HEK293 (cell line): ENCODE data around the gene MYO3A.

ENCODE experiments used
- CTCF ChIA-PET: fragments of 350-600 bp; formaldehyde crosslinking; extraction: SDS; loops from one replicate; lab custom pipeline; 2021; ENCODE audit warnings: antibody characterized with exemption; lab: Yijun Ruan, JAX
- POLR2A ChIA-PET: fragments of 300-600 bp; formaldehyde crosslinking; extraction: SDS; loops from one replicate; lab custom pipeline; 2020; ENCODE audit warnings: antibody characterized with exemption, inconsistent platforms; lab: Yijun Ruan, JAX
- H3K27ac ChIP-seq: fragments of 200-500 bp; sonication (Bioruptor generic); 2 replicates; pipeline ENCODE4 v1.5.1; 2014; ENCODE audit warnings: low read depth, low read length, control low read depth, inconsistent platforms; ENCODE audit errors: extremely low read depth
- H3K36me3 ChIP-seq, 2 experiments: fragments of 200-500 bp in 1 of 2; sonication (Bioruptor generic) in 1 of 2; 1 replicate in 1 of 2; 2 replicates in 1 of 2; pipeline ENCODE4 v1.5.1; 2014 to 2017; ENCODE audit warnings: inconsistent platforms in 2 of 2, low read length in 2 of 2; ENCODE audit not compliant: control insufficient read depth in 2 of 2, insufficient read depth in 1 of 2
- H3K4me1 ChIP-seq: fragments of 200-500 bp; sonication (Bioruptor generic); 2 replicates; pipeline ENCODE4 v1.5.1; 2014; ENCODE audit warnings: mild to moderate bottlenecking, low read length, inconsistent platforms; ENCODE audit not compliant: control insufficient read depth, insufficient read depth
- H3K4me3 ChIP-seq: 2 replicates; pipeline ENCODE4 v1.5.1; 2011; ENCODE audit warnings: low read depth, mild to moderate bottlenecking, control low read depth, low read length, moderate library complexity
- H3K9me3 ChIP-seq: fragments of 200-500 bp; sonication (Bioruptor generic); 2 replicates; pipeline ENCODE4 v1.5.1; 2014; ENCODE audit warnings: low read depth, low read length, inconsistent platforms; ENCODE audit not compliant: control insufficient read depth, insufficient read depth
- BCL11B ChIP-seq: fragments of 450-650 bp; formaldehyde crosslinking; IDR thresholded peaks from 2 replicates; pipeline ENCODE4 v1.5.1; 2016; ENCODE audit warnings: low read depth, missing biosample characterization, missing genetic modification characterization
- EGR2 ChIP-seq: fragments of 450-650 bp; formaldehyde crosslinking; IDR thresholded peaks from 2 replicates; pipeline ENCODE4 v1.5.1; 2016; ENCODE audit warnings: low read depth, missing biosample characterization, missing genetic modification characterization
- GLIS2 ChIP-seq: fragments of 450-650 bp; formaldehyde crosslinking; IDR thresholded peaks from 2 replicates; pipeline ENCODE4 v1.5.1; 2016; ENCODE audit warnings: missing biosample characterization, missing genetic modification characterization
- KLF10 ChIP-seq: fragments of 450-650 bp; IDR thresholded peaks from 2 replicates; pipeline ENCODE4 v1.5.1; 2018; ENCODE audit warnings: missing biosample characterization, mild to moderate bottlenecking, missing genetic modification characterization
- PRDM1 ChIP-seq: fragments of 450-650 bp; formaldehyde crosslinking; IDR thresholded peaks from 2 replicates; pipeline ENCODE4; 2016; ENCODE audit warnings: missing biosample characterization, missing genetic modification characterization
- SCRT2 ChIP-seq: fragments of 450-650 bp; formaldehyde crosslinking; IDR thresholded peaks from 2 replicates; pipeline ENCODE4 v1.5.1; 2016; ENCODE audit warnings: missing biosample characterization, missing genetic modification characterization
- SP2 ChIP-seq: fragments of 450-650 bp; formaldehyde crosslinking; IDR thresholded peaks from 2 replicates; pipeline ENCODE4 v1.5.1; 2016; ENCODE audit warnings: missing biosample characterization, missing genetic modification characterization
- SP3 ChIP-seq: fragments of 450-650 bp; formaldehyde crosslinking; IDR thresholded peaks from 2 replicates; pipeline ENCODE4 v1.5.1; 2016; ENCODE audit warnings: missing biosample characterization, missing genetic modification characterization
- SP7 ChIP-seq: fragments of 450-650 bp; formaldehyde crosslinking; IDR thresholded peaks from 2 replicates; pipeline ENCODE4 v1.5.1; 2016; ENCODE audit warnings: missing biosample characterization, missing genetic modification characterization
- WT1 ChIP-seq: fragments of 450-650 bp; formaldehyde crosslinking; IDR thresholded peaks from 2 replicates; pipeline ENCODE4 v1.5.1; 2016; ENCODE audit warnings: missing biosample characterization, missing genetic modification characterization
- ZBTB7A ChIP-seq: fragments of 450-650 bp; formaldehyde crosslinking; IDR thresholded peaks from 2 replicates; pipeline ENCODE4 v1.5.1; 2016; ENCODE audit warnings: low read depth, missing biosample characterization, missing genetic modification characterization
- ZEB2 ChIP-seq: fragments of 450-650 bp; formaldehyde crosslinking; IDR thresholded peaks from 2 replicates; pipeline ENCODE4 v1.5.1; 2016; ENCODE audit warnings: missing biosample characterization, missing genetic modification characterization
- ZNF112 ChIP-seq: fragments of 450-650 bp; formaldehyde crosslinking; IDR thresholded peaks from 2 replicates; pipeline ENCODE4 v1.5.0; 2017; ENCODE audit warnings: missing biosample characterization, missing genetic modification characterization
- ZNF2 ChIP-seq: fragments of 450-650 bp; formaldehyde crosslinking; IDR thresholded peaks from 2 replicates; pipeline ENCODE4 v1.5.1; 2016; ENCODE audit warnings: missing biosample characterization, missing genetic modification characterization
- ZNF302 ChIP-seq: fragments of 450-650 bp; formaldehyde crosslinking; IDR thresholded peaks from 2 replicates; pipeline ENCODE4 v1.5.1; 2016; ENCODE audit warnings: missing biosample characterization, missing genetic modification characterization, low read depth
- ZNF391 ChIP-seq: fragments of 450-650 bp; formaldehyde crosslinking; IDR thresholded peaks from 2 replicates; pipeline ENCODE4 v1.5.1; 2016; ENCODE audit warnings: low read depth, missing biosample characterization, missing genetic modification characterization, borderline replicate concordance
- ZNF501 ChIP-seq: fragments of 450-650 bp; formaldehyde crosslinking; IDR thresholded peaks from 2 replicates; pipeline ENCODE4 v1.5.1; 2016; ENCODE audit warnings: missing biosample characterization, missing genetic modification characterization
- ZNF530 ChIP-seq: fragments of 450-650 bp; formaldehyde crosslinking; IDR thresholded peaks from 2 replicates; pipeline ENCODE4 v1.5.1; 2016; ENCODE audit warnings: low read depth, missing biosample characterization, missing genetic modification characterization
- ZNF560 ChIP-seq: fragments of 450-650 bp; formaldehyde crosslinking; IDR thresholded peaks from 2 replicates; pipeline ENCODE4 v1.5.1; 2017; ENCODE audit warnings: missing biosample characterization, missing genetic modification characterization, borderline replicate concordance
- ZNF561 ChIP-seq: fragments of 450-650 bp; IDR thresholded peaks from 2 replicates; pipeline ENCODE4 v1.5.1; 2018; ENCODE audit warnings: missing biosample characterization, missing genetic modification characterization, borderline replicate concordance
- ZNF660 ChIP-seq: fragments of 450-650 bp; IDR thresholded peaks from 2 replicates; pipeline ENCODE4 v1.5.1; 2018; ENCODE audit warnings: missing biosample characterization, mild to moderate bottlenecking, missing genetic modification characterization
- ZNF747 ChIP-seq: fragments of 450-650 bp; formaldehyde crosslinking; IDR thresholded peaks from 2 replicates; pipeline ENCODE4 v1.5.1; 2016; ENCODE audit warnings: missing biosample characterization, missing genetic modification characterization
- ZNF792 ChIP-seq: fragments of 450-650 bp; formaldehyde crosslinking; IDR thresholded peaks from 2 replicates; pipeline ENCODE4 v1.5.1; 2016; ENCODE audit warnings: missing biosample characterization, missing genetic modification characterization
- TF ChIP-seq, protein P1 (sequence below): fragments of 450-650 bp; formaldehyde crosslinking; IDR thresholded peaks from 2 replicates; pipeline ENCODE4 v1.5.1; 2017; ENCODE audit warnings: missing biosample characterization, missing genetic modification characterization
- TF ChIP-seq, protein P2 (sequence below): IDR thresholded peaks from 2 replicates; pipeline ENCODE4 v1.6.1; 2011; ENCODE audit warnings: mild to moderate bottlenecking, low read depth, low read length, borderline replicate concordance
- TF ChIP-seq, protein P3 (sequence below): fragments of 450-650 bp; formaldehyde crosslinking; IDR thresholded peaks from 2 replicates; pipeline ENCODE4 v1.5.1; 2016; ENCODE audit warnings: missing biosample characterization, missing genetic modification characterization, borderline replicate concordance
- TF ChIP-seq, protein P4 (sequence below): fragments of 450-650 bp; formaldehyde crosslinking; IDR thresholded peaks from 2 replicates; pipeline ENCODE4 v1.5.1; 2017; ENCODE audit warnings: missing biosample characterization, missing genetic modification characterization
- TF ChIP-seq, protein P5 (sequence below): fragments of 450-650 bp; formaldehyde crosslinking; IDR thresholded peaks from 2 replicates; pipeline ENCODE4 v1.5.1; 2016; ENCODE audit warnings: missing biosample characterization, missing genetic modification characterization

Gene MYO3A

DNA sequence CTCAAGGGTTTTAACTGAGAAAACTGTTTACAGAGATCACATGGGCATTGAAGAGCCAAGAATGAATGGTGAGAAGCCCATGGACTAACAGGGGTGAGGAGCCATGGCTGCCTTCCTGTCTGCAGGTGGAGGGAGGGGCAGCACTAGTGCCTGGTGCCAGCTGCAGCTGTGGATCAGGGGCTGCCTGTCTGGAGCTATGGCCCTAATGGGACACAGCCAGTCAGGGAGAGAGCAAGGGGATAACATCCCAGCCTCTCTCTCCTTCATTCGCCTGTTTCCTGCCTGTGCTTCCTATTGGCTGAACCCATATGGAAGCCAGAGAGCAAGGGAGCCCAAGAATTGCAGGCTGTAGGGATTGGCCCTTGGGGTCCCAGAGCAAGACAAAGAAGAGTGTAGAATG, 156.7 kb downstream of the MYO3A start:
- no peaks in the 10 kb centered on the region for H3K9me3 ChIP-seq

DNA sequence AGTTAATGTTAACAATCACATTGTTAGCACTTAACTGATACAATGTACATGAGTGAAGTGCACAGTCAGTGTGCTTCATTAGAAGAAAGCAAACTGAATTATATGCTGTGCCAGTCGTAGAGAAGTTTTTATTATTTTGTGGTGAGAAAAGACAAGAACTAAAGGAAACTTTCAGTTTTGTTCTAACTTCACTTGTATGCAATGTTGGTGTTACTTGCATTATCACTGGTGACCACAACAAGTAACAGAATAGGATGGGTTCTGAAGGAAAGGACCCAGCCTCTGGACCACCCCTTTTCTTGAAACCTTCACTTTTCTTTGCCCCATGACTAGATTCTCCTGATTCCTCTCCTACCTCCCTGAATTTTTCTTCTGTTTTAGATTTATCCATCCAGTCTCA, 159.2 kb downstream of the MYO3A start:
- ChIA-PET POLR2A (no interaction called here), CTCF (no interaction called here)
- H3K27ac ChIP-seq = no peak overlapping the region
- H3K36me3 ChIP-seq = no peaks in the 10 kb centered on the region
- no peaks in the 10 kb centered on the region for H3K9me3 ChIP-seq
- no peaks in the 10 kb centered on the region for H3K4me1 ChIP-seq
- no peak for TF ChIP-seq ZNF660 (tag by site-specific recombination)
- TF ChIP-seq SCRT2 = no peak
- no peak for TF ChIP-seq SP3 (tag by site-specific recombination)
- no peak for TF ChIP-seq ZNF530 (tag by site-specific recombination)
- no peak for TF ChIP-seq PRDM1 (tag by site-specific recombination)
- H3K4me3 ChIP-seq = no peak overlapping the region

More for the DNA sequence above, 156.7 kb downstream of the MYO3A start:
- H3K4me1 ChIP-seq = no peaks in the 10 kb centered on the region
- TF ChIP-seq BCL11B (tag by site-specific recombination) = no peak
- no peak for TF ChIP-seq SP7
- TF ChIP-seq ZNF560 (tag by site-specific recombination) = no peak
- TF ChIP-seq ZNF2 (tag by site-specific recombination) = no peak
- TF ChIP-seq ZNF747 = no peak
- no peak for TF ChIP-seq ZNF660 (tag by site-specific recombination)
- TF ChIP-seq WT1 (tag by site-specific recombination) = no peak
- no peak for TF ChIP-seq ZEB2 (tag by site-specific recombination)
- TF ChIP-seq, protein P1, sequence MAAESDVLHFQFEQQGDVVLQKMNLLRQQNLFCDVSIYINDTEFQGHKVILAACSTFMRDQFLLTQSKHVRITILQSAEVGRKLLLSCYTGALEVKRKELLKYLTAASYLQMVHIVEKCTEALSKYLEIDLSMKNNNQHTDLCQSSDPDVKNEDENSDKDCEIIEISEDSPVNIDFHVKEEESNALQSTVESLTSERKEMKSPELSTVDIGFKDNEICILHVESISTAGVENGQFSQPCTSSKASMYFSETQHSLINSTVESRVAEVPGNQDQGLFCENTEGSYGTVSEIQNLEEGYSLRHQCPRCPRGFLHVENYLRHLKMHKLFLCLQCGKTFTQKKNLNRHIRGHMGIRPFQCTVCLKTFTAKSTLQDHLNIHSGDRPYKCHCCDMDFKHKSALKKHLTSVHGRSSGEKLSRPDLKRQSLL (tag by site-specific recombination) = no peak
- TF ChIP-seq, protein P2, sequence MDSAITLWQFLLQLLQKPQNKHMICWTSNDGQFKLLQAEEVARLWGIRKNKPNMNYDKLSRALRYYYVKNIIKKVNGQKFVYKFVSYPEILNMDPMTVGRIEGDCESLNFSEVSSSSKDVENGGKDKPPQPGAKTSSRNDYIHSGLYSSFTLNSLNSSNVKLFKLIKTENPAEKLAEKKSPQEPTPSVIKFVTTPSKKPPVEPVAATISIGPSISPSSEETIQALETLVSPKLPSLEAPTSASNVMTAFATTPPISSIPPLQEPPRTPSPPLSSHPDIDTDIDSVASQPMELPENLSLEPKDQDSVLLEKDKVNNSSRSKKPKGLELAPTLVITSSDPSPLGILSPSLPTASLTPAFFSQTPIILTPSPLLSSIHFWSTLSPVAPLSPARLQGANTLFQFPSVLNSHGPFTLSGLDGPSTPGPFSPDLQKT = no peak
- TF ChIP-seq, protein P3, sequence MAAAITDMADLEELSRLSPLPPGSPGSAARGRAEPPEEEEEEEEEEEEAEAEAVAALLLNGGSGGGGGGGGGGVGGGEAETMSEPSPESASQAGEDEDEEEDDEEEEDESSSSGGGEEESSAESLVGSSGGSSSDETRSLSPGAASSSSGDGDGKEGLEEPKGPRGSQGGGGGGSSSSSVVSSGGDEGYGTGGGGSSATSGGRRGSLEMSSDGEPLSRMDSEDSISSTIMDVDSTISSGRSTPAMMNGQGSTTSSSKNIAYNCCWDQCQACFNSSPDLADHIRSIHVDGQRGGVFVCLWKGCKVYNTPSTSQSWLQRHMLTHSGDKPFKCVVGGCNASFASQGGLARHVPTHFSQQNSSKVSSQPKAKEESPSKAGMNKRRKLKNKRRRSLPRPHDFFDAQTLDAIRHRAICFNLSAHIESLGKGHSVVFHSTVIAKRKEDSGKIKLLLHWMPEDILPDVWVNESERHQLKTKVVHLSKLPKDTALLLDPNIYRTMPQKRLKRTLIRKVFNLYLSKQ (tag by site-specific recombination) = no peak
- TF ChIP-seq SP2 (tag by site-specific recombination) = no peak
- POLR2A ChIA-PET = no interaction called here
- no peak overlapping the region for H3K27ac ChIP-seq
- H3K4me3 ChIP-seq = no peak overlapping the region
- CTCF ChIA-PET = interaction anchor here (0.6 kb wide), 1 partner anchor 375 kb away, joined by 4 read pairs; no protein-coding TSS in a partner anchor
- H3K36me3 ChIP-seq = no peaks in the 10 kb centered on the region

DNA sequence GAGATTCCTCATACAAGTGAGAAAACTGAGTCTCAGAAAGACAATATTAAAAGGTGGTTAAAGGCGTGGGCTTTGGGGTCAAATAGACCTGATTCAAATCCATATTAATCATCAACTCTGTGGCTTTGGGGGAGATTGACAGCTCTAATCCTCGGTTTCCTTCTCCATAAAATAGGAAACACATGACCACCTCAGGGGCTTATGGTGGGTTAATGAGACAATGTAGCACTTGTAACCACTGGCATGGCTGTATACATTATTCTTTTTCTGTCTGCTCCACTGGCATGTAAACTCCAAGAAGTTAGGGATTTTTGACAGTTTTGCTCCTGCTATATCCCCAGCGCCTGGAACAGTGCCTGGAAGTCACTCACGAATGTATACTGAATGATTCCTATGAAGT, 161.8 kb downstream of the MYO3A start:
- Histone ChIP-seq H3K9me3 (no peaks in the 10 kb centered on the region), H3K27ac (no peak overlapping the region), H3K36me3 (no peaks in the 10 kb centered on the region), H3K4me3 (no peak overlapping the region), H3K4me1 (no peaks in the 10 kb centered on the region)
- CTCF ChIA-PET = no interaction called here
- POLR2A ChIA-PET = no interaction called here
- TF ChIP-seq ZBTB7A (tag by site-specific recombination) (no peak), ZNF561 (tag by site-specific recombination) (no peak), WT1 (tag by site-specific recombination) (no peak), ZNF391 (tag by site-specific recombination) (no peak), ZNF112 (tag by site-specific recombination) (no peak), ZNF302 (tag by site-specific recombination) (no peak), ZNF792 (tag by site-specific recombination) (no peak), GLIS2 (no peak), ZNF501 (tag by site-specific recombination) (no peak), EGR2 (no peak), KLF10 (tag by site-specific recombination) (no peak)
- TF ChIP-seq, protein P4, sequence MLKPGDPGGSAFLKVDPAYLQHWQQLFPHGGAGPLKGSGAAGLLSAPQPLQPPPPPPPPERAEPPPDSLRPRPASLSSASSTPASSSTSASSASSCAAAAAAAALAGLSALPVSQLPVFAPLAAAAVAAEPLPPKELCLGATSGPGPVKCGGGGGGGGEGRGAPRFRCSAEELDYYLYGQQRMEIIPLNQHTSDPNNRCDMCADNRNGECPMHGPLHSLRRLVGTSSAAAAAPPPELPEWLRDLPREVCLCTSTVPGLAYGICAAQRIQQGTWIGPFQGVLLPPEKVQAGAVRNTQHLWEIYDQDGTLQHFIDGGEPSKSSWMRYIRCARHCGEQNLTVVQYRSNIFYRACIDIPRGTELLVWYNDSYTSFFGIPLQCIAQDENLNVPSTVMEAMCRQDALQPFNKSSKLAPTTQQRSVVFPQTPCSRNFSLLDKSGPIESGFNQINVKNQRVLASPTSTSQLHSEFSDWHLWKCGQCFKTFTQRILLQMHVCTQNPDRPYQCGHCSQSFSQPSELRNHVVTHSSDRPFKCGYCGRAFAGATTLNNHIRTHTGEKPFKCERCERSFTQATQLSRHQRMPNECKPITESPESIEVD (tag by site-specific recombination) = no peak
- TF ChIP-seq, protein P5, sequence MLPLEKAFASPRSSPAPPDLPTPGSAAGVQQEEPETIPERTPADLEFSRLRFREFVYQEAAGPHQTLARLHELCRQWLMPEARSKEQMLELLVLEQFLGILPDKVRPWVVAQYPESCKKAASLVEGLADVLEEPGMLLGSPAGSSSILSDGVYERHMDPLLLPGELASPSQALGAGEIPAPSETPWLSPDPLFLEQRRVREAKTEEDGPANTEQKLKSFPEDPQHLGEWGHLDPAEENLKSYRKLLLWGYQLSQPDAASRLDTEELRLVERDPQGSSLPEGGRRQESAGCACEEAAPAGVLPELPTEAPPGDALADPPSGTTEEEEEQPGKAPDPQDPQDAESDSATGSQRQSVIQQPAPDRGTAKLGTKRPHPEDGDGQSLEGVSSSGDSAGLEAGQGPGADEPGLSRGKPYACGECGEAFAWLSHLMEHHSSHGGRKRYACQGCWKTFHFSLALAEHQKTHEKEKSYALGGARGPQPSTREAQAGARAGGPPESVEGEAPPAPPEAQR (tag by site-specific recombination) = no peak
